SK-N-SH (cell line): ENCODE measurements around the gene TC2N. TPM values are rescaled to one million over a fixed set of nuclear protein-coding genes. Genes with fewer than 3 reads are reported as not detected.

ENCODE experiments used
- CTCF ChIA-PET: fragments of 300-600, 350-600 bp; formaldehyde crosslinking; extraction: SDS; loops from one replicate; lab custom pipeline; 2021; lab: Yijun Ruan, JAX
- POLR2A ChIA-PET: fragments of 350-600 bp; sonication (Branson Sonifier 250); formaldehyde crosslinking; extraction: SDS; loops from one replicate; lab custom pipeline; 2020; ENCODE audit warnings: antibody characterized with exemption, inconsistent platforms; lab: Yijun Ruan, JAX
- DNase-seq: peaks from one replicate; pipeline ENCODE4 v3.0.0; 2012
- H2AFZ ChIP-seq: fragments of 200-600 bp; sonication (generic); 2 replicates; pipeline ENCODE4 v1.8.1; 2016; ENCODE audit warnings: antibody characterized with exemption, mild to moderate bottlenecking, low read depth
- H3F3A ChIP-seq: fragments of 200-600 bp; sonication (generic); replicated peaks from 2 replicates; pipeline ENCODE3; 2016; ENCODE audit warnings: antibody characterized with exemption, mild to moderate bottlenecking; ENCODE audit not compliant: insufficient read depth
- H3K27ac ChIP-seq, 2 experiments: fragments of 200-500 bp in 1 of 2; fragments of 200-600 bp in 1 of 2; sonication (Bioruptor generic) in 1 of 2; sonication (generic), shearing (Covaris generic) in 1 of 2; 2 replicates each; pipeline versions ENCODE4 v1.5.1 to v1.6.1; 2014 to 2016; ENCODE audit warnings: low read depth in 2 of 2, inconsistent platforms in 1 of 2, low read length in 1 of 2, mild to moderate bottlenecking in 1 of 2, mixed read lengths in 1 of 2
- H3K27me3 ChIP-seq: fragments of 200-600 bp; sonication (generic), shearing (Covaris generic); 2 replicates; pipeline ENCODE4 v1.6.1; 2016; ENCODE audit warnings: mixed run types; ENCODE audit not compliant: insufficient read depth
- H3K36me3 ChIP-seq, 2 experiments: fragments of 200-500 bp in 1 of 2; fragments of 200-600 bp in 1 of 2; sonication (Bioruptor generic) in 1 of 2; sonication (generic) in 1 of 2; replicated peaks in 1 of 2; 2 replicates each; pipeline versions ENCODE3 to v1.5.1; 2014 to 2016; ENCODE audit warnings: low read length in 1 of 2, mild to moderate bottlenecking in 1 of 2; ENCODE audit not compliant: insufficient read depth in 2 of 2, control insufficient read depth in 1 of 2
- H3K4me1 ChIP-seq, 2 experiments: fragments of 200-500 bp in 1 of 2; fragments of 200-600 bp in 1 of 2; sonication (Bioruptor generic) in 1 of 2; sonication (generic), shearing (Covaris generic) in 1 of 2; 2 replicates each; pipeline versions ENCODE4 v1.5.1 to v1.6.1; 2014 to 2016; ENCODE audit warnings: low read depth in 1 of 2, low read length in 1 of 2, mixed run types in 1 of 2; ENCODE audit not compliant: insufficient read depth in 2 of 2, control insufficient read depth in 1 of 2
- H3K4me2 ChIP-seq: fragments of 200-600 bp; sonication (generic), shearing (Covaris generic); 2 replicates; pipeline ENCODE4 v1.6.1; 2017; ENCODE audit warnings: mixed run types
- H3K4me3 ChIP-seq, 2 experiments: fragments of 200-500 bp in 1 of 2; fragments of 200-600 bp in 1 of 2; sonication (Bioruptor generic) in 1 of 2; sonication (generic), shearing (Covaris generic) in 1 of 2; 2 replicates each; pipeline versions ENCODE4 v1.5.1 to v1.8.1; 2014 to 2016; ENCODE audit warnings: low read depth in 2 of 2, inconsistent platforms in 1 of 2, low read length in 1 of 2, mild to moderate bottlenecking in 1 of 2, mixed read lengths in 1 of 2, moderate library complexity in 1 of 2
- H3K79me2 ChIP-seq: fragments of 200-600 bp; sonication (generic); 2 replicates; pipeline ENCODE4 v1.8.1; 2017; ENCODE audit warnings: mild to moderate bottlenecking; ENCODE audit not compliant: insufficient read depth
- H3K9ac ChIP-seq: fragments of 200-600 bp; sonication (generic); 2 replicates; pipeline ENCODE4 v1.6.1; 2017; ENCODE audit warnings: mixed run types
- H3K9me2 ChIP-seq: fragments of 200-600 bp; sonication (generic); 2 replicates; pipeline ENCODE4 v1.6.1; 2017; ENCODE audit warnings: mixed run types
- H3K9me3 ChIP-seq: fragments of 200-600 bp; sonication (generic); 2 replicates; pipeline ENCODE4 v1.6.1; 2017; ENCODE audit warnings: mixed run types, mild to moderate bottlenecking, moderate library complexity
- H4K20me1 ChIP-seq: fragments of 200-600 bp; sonication (generic); 2 replicates; pipeline ENCODE4 v1.6.1; 2017; ENCODE audit warnings: mild to moderate bottlenecking, mixed run types; ENCODE audit not compliant: insufficient read depth
- EP300 ChIP-seq, 2 experiments: IDR thresholded peaks; 2 replicates each; pipeline versions ENCODE4 v1.4.0 to v1.6.1; 2012; ENCODE audit warnings: borderline replicate concordance in 1 of 2, low read depth in 1 of 2, low read length in 1 of 2
- FOSL2 ChIP-seq: IDR thresholded peaks from 2 replicates; pipeline ENCODE4 v1.4.0; 2012; ENCODE audit warnings: low read depth, mild to moderate bottlenecking, moderate library complexity, borderline replicate concordance
- FOXM1 ChIP-seq: IDR thresholded peaks from 2 replicates; pipeline ENCODE4 v1.4.0; 2012; ENCODE audit warnings: low read depth, mild to moderate bottlenecking
- GATA2 ChIP-seq: sonication (generic); formaldehyde crosslinking; IDR thresholded peaks from 2 replicates; pipeline ENCODE4 v1.5.0; 2020; ENCODE audit warnings: mild to moderate bottlenecking, missing genetic modification reagents
- JUND ChIP-seq: IDR thresholded peaks from 2 replicates; pipeline ENCODE4 v1.4.0; 2012
- MAX ChIP-seq: IDR thresholded peaks from 2 replicates; pipeline ENCODE4 v1.4.0; 2012; ENCODE audit warnings: low read depth
- MEF2A ChIP-seq: IDR thresholded peaks from 2 replicates; pipeline ENCODE4 v1.4.0; 2012; ENCODE audit warnings: low read depth, borderline replicate concordance
- MXI1 ChIP-seq: IDR thresholded peaks from 2 replicates; pipeline ENCODE4 v1.6.1; 2012; ENCODE audit warnings: mild to moderate bottlenecking, low read depth, low read length, improper control_type of control experiment
- NFIC ChIP-seq: IDR thresholded peaks from 2 replicates; pipeline ENCODE4 v1.4.0; 2012; ENCODE audit warnings: borderline replicate concordance
- POLR2AphosphoS5 ChIP-seq: IDR thresholded peaks from 2 replicates; pipeline ENCODE4 v1.6.1; 2012; ENCODE audit warnings: low read depth, low read length
- RAD21 ChIP-seq: IDR thresholded peaks from 2 replicates; pipeline ENCODE4 v1.6.1; 2012; ENCODE audit warnings: mild to moderate bottlenecking, low read length
- RCOR1 ChIP-seq: fragments of 150-350 bp; IDR thresholded peaks from 2 replicates; pipeline ENCODE4 v1.6.1; 2017; ENCODE audit warnings: antibody characterized with exemption, low read length
- REST ChIP-seq: IDR thresholded peaks from 2 replicates; pipeline ENCODE4 v1.6.1; 2012; ENCODE audit warnings: mild to moderate bottlenecking, low read depth, low read length, moderate library complexity
- RFX5 ChIP-seq: IDR thresholded peaks from 2 replicates; pipeline ENCODE4 v1.6.1; 2012; ENCODE audit warnings: mild to moderate bottlenecking, improper control_type of control experiment, low read length
- SMC3 ChIP-seq: IDR thresholded peaks from 2 replicates; pipeline ENCODE4 v1.6.1; 2012; ENCODE audit warnings: low read depth, low read length, improper control_type of control experiment
- TAF1 ChIP-seq: IDR thresholded peaks from 2 replicates; pipeline ENCODE4 v1.6.1; 2012; ENCODE audit warnings: low read depth, mild to moderate bottlenecking, low read length, moderate library complexity, borderline replicate concordance
- TCF12 ChIP-seq: IDR thresholded peaks from 2 replicates; pipeline ENCODE4 v1.4.0; 2012
- TEAD4 ChIP-seq: IDR thresholded peaks from 2 replicates; pipeline ENCODE4 v1.4.0; 2012; ENCODE audit warnings: mild to moderate bottlenecking, borderline replicate concordance; ENCODE audit not compliant: insufficient read depth
- USF1 ChIP-seq: IDR thresholded peaks from 2 replicates; pipeline ENCODE4 v1.4.0; 2012; ENCODE audit warnings: low read depth, borderline replicate concordance
- USF2 ChIP-seq: fragments of 150-350 bp; IDR thresholded peaks from 2 replicates; pipeline ENCODE4 v1.6.1; 2017; ENCODE audit warnings: antibody characterized with exemption, low read length, low read depth, borderline replicate concordance
- WGBS: methylation state at CpG from one replicate; pipeline ENCODE4 v1.1.6; 2017; ENCODE audit warnings: low lambda C conversion rate; 5-methylcytosine and 5-hydroxymethylcytosine counted together
- polyA plus RNA-seq, 3 experiments: library from polyadenylated mRNA; depleted of rRNA; stranded (reverse); fragments of >200 nt; gene quantifications; 2 replicates each; pipeline ENCODE4 v1.2.3, GENCODE V29; 2012

TC2N gene
- polyA plus RNA-seq, 1 of the 3 experiments (the other 2 are of a cell fraction): not detected

DNA sequence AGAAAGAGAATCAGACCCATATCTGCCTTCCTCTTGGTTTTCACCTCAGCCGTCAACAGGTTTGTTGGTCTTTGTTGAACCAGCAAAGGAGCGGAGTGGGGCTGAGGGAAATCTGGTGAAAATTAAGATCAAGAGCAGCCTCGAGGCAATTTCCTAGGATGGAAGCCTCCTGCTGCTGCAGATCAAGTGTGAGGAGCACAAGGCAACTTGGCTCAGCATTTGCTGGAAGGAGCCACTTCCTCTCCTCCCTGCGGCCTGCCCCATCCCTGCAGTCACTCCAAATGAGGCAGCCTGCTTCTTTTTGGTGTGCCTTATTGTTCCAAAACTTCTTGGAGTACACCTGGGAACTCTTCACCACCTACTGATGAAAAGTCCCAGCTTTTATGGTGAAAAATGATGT is 4.9 kb downstream of the TC2N start:
- Histone ChIP-seq H3K36me3 (peaks cover 0 to 7% of the 10 kb centered on the region in 2 experiments), H3K27ac (no peak overlapping the region), H3K79me2 (no peaks in the 10 kb centered on the region), H3K9me3 (no peaks in the 10 kb centered on the region), H3F3A (no peaks in the 10 kb centered on the region), H2AFZ (no peak overlapping the region), H3K9ac (no peak overlapping the region), H3K4me1 (no peaks in the 10 kb centered on the region; a peak in 1 of 4 replicates), H4K20me1 (no peaks in the 10 kb centered on the region), H3K4me3 (no peak overlapping the region), H3K4me2 (no peak overlapping the region), H3K27me3 (peaks cover 2% of the 10 kb centered on the region; the same call in 1 of the 2 replicates), H3K9me2 (no peaks in the 10 kb centered on the region)
- WGBS: 61% methylated on average over 4 of the region's 4 CpGs
- ChIA-PET POLR2A (no interaction called here), CTCF (no interaction called here)
- DNase-seq: no peak
- TF ChIP-seq FOXM1 (no peak), RAD21 (no peak), GATA2 (no peak), TEAD4 (no peak), RFX5 (no peak), RCOR1 (no peak), MXI1 (no peak), MEF2A (no peak), USF2 (no peak), JUND (no peak), TCF12 (no peak), FOSL2 (no peak), REST (no peak), NFIC (no peak), POLR2AphosphoS5 (no peak), EP300 (IDR thresholded peaks at IDR 0.05; ENCODE audit: borderline replicate concordance in 1 of 2, low read depth in 1 of 2, low read length in 1 of 2) (no peak), USF1 (no peak), TAF1 (no peak), SMC3 (no peak), MAX (no peak)
